AG09309 (cell line): ENCODE data around the gene ERICH3.

Source experiments
- DNase-seq: peaks from one replicate; pipeline ENCODE4 v3.0.0-alpha.2; 2010; ENCODE audit warnings: low read depth
- H3K4me3 ChIP-seq: 2 replicates; pipeline ENCODE4 v1.5.1; 2011; ENCODE audit warnings: mild to moderate bottlenecking, low read depth, low read length, moderate library complexity; ENCODE audit not compliant: control insufficient read depth
- TF ChIP-seq, protein P1 (sequence below): IDR thresholded peaks from 2 replicates; pipeline ENCODE4 v1.5.1; 2011; ENCODE audit warnings: mild to moderate bottlenecking, low read depth, low read length, inconsistent platforms; ENCODE audit not compliant: insufficient read depth, control insufficient read depth; ENCODE audit errors: missing control alignments

ERICH3 gene

DNA sequence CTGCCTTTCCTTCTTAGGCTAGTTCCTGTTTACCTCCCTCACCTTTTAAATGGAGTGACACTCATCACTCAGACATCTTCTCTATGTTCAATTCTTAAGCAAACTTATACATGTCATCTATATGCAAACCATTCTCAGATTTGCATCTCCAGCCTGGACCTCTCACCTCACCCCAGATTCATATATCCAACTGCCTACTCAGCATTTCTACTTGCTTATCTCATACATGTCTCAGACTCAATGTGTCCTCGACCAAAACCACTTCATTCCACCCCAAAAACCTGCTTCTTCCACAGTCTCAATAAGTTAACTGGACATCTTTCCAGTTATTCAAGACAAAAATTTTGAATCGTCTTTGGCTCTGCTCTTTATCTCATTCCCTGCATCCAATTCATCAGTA is 62.6 kb downstream of the ERICH3 start:
- no peak for DNase-seq
- no peak overlapping the region for H3K4me3 ChIP-seq
- TF ChIP-seq, protein P1, sequence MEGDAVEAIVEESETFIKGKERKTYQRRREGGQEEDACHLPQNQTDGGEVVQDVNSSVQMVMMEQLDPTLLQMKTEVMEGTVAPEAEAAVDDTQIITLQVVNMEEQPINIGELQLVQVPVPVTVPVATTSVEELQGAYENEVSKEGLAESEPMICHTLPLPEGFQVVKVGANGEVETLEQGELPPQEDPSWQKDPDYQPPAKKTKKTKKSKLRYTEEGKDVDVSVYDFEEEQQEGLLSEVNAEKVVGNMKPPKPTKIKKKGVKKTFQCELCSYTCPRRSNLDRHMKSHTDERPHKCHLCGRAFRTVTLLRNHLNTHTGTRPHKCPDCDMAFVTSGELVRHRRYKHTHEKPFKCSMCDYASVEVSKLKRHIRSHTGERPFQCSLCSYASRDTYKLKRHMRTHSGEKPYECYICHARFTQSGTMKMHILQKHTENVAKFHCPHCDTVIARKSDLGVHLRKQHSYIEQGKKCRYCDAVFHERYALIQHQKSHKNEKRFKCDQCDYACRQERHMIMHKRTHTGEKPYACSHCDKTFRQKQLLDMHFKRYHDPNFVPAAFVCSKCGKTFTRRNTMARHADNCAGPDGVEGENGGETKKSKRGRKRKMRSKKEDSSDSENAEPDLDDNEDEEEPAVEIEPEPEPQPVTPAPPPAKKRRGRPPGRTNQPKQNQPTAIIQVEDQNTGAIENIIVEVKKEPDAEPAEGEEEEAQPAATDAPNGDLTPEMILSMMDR, result no peak

DNA sequence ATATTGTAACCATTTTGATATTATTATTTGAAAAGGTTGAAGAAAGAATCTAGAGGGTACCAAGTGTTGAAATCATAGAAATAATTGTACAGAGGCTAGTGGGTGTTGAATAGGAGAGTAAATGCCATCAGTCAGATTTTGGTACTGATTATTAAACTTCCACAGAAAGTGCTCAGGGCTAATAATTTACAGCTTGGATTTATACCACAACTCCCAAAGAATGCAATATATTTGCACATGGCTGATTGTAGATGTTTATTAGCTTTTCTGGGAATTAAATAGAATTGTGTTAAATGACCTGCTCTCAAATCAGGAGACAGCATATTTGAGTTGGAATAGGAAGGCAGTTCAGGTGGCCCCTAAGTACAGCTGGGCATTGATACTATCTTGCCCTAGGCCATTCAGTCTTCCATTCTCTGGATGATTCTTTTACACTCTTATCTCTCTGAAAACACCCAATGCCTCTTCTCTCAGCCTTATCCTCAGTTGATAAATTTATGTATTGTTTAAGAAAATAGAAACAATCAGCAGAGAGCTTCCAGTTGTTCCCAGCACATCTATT is 63.7 kb downstream of the ERICH3 start:
- no peak for DNase-seq
- TF ChIP-seq, protein P1, result no peak
- no peak overlapping the region for H3K4me3 ChIP-seq

DNA sequence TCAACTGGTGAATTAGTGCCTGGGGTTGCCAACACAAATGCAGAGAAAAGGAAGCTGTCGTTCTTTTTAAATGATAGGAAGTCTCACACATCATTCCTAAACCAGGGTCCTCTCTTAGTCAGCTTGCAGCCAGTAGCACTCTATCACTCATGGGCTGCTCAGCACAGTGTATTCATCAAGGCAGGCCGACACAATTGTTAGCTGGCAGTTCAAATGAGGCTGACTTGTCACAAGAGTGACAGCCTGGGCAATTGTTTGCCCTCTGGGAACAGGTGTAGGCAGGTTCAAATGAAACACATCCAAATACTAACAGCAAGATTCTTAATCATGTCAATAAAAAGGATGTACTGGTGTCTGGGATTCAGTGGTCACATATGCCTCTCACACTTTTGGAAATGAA is 76.9 kb downstream of the ERICH3 start:
- TF ChIP-seq, protein P1, result no peak
- H3K4me3 ChIP-seq, result no peak overlapping the region
- no peak for DNase-seq

DNA sequence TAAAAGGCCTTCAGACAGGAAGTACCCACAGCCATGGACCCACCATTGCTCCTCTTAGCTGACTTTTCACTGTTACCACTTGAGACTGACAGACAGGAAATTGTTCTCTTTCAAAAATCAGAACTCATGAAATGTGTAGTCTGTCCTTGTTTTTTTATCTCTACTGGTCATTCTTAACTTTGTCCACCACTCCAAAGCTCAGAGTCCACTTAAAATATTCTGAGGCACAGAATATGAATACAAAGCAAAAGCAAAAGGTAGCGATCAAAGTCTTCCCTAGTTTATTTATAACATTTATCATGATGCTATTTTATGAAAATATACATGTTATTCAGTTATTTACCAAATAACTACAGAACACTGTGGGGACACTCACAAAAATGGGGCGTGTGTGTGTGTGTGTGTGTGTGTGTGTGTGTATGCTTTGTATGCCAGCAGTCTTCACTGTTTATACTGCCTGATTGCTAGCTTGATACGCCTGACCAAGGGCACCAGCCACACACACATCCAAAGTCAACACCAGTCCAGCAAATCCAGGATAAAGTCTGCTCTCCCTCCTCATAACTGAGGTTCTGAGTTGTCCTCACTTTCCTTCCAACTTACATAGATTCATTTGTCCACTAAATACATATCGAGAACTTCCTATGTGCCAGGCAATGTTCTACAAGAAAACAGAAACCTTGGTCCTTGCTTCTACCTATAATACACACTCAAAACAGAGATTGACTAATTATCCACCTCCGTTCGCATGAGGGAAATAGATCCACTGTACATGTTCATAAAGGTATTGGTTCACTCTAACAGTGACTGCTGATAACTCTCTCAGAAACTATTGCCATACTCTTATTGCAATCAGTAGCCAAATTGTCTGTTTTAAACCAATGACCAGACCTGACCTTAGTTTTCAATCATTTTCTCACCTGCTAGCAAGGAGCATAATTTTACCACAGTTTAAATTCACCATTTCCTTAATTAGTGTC is 79.4 kb downstream of the ERICH3 start:
- no peak overlapping the region for H3K4me3 ChIP-seq
- no peak for DNase-seq
- TF ChIP-seq, protein P1, result no peak

DNA sequence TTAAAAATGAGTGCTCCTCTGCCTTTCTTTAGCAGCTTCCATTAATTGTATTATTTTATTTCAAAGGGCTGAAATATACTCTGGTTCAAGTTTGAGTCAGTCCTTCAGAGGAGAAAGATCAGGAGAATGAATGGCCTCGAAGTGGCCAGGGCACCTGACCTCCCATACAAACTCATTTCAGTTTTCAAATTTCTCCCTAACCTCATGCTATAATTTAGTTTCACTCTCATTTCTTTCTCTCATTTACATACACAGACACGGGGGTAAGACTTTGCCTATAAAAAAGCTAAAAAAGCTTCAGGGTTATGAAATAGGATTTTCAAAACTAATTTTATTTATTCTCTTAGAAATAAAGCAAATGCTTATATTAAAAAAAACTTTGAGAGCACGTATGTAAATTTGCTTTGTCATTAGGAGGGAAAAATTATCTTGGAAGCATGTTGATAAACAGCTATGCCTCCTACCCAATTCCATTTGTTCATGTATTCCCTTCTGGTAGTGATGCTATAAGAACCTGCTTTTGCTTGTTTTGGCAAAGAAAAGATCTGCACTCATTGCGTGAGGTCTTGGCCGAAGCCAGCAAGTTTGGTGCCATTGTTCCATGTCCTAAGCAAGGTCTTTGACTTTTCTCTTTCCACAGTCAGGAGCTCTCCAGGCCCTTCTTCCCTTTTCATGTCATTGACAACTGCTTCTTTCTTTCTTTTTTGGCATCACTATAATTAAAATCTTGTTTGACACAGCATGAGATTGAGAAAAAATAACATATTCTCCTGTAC is 80.8 kb downstream of the ERICH3 start:
- DNase-seq, result no peak
- TF ChIP-seq, protein P1, result no peak
- no peak overlapping the region for H3K4me3 ChIP-seq

DNA sequence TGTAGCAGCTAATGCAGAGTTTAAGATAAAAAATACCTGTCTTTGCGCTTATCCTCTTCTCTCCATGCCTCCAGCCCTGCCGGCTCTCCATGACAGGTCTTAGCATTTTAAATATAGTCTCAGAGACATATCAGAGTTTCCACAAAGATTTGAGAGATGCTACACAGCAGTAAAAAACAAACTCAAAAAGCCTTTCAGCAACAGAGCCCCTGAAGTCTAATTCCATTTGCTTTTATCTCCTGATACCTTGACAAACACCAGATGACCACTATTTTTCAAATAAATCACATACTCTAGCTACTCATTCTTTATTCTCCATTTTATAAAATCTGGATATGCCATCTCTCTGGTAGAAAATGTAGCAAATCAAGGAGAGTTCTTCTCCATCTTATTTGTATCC is 81.6 kb downstream of the ERICH3 start:
- TF ChIP-seq, protein P1, result no peak
- no peak for DNase-seq
- H3K4me3 ChIP-seq, result no peak overlapping the region
